ENCODE data around the gene ESPNL.

- peak; percentile 92 to 94 for TF ChIP-seq EP300 (IDR thresholded peaks at IDR 0.05)
- peak in 2 of 5 experiments; percentile 43 to 48 for TF ChIP-seq CTCF (IDR thresholded peaks at IDR 0.05)
- TF ChIP-seq POLR2A (IDR thresholded peaks at IDR 0.05): peak; percentile 28 to 74
Measured at GRCh38 chr2:238060542-238061314, 39.4 kb upstream of the ESPNL start, which contains the start of gene SCLY.

All from tibial nerve (tissue), 4 donors.